A549 treated with RU486 at 1 μM for 4 hours (cell line): ENCODE measurements around the gene ATXN7. TPM values are rescaled to one million over a fixed set of nuclear protein-coding genes. Genes with fewer than 3 reads are reported as not detected.

Experiments
- total RNA-seq: library from RNA; stranded (reverse); fragments of 200-300 nt; extraction: Qiagen RNA extraction; gene quantifications from 5 replicates; pipeline ENCODE4 v1.2.3, GENCODE V29; 2022; ENCODE audit warnings: low read depth

ATXN7 gene
- 4.0 to 5.5 TPM (median 4.3 TPM) in 5 replicates for total RNA-seq

GRCh38 chr3:63863150-63864007, at the start of gene ATXN7, which contains the start of gene THOC7:
Gene ATXN7 (plus strand): TSS chr3:63863867. CDS start chr3:63912599, 48,732 bp downstream.
Gene THOC7 (minus strand): TSS chr3:63863805. CDS start chr3:63863790, 15 bp downstream.

GRCh38 chr3:63819151-63819398, 44.6 kb upstream of the ATXN7 start, which contains the start of gene C3orf49:
Gene C3orf49 (plus strand): TSS chr3:63819299. CDS start chr3:63819472, 173 bp downstream.

GRCh38 chr3:63911873-63912767, 48.5 kb downstream of the ATXN7 start, which contains the start of gene SCAANT1:
Gene SCAANT1 (minus strand): TSS chr3:63912383.

GRCh38 chr3:64023187-64023860, 159.7 kb downstream of the ATXN7 start, which contains the start of gene PSMD6:
Gene PSMD6 (minus strand): TSS chr3:64023494. CDS start chr3:64023419, 75 bp downstream.

Other genes with a start within 250 kb of the ATXN7 start
- not detected in 5 replicates for gene SNTN, start 211.2 kb upstream of the ATXN7 start, total RNA-seq
- gene C3orf49, start 44.6 kb upstream of the ATXN7 start, total RNA-seq, result not detected in 5 replicates
- gene THOC7, start 62 bp upstream of the ATXN7 start, total RNA-seq, result 49.0 to 77.3 TPM (median 57.5 TPM) in 5 replicates
- gene SCAANT1, start 48.5 kb downstream of the ATXN7 start, total RNA-seq, result 1.2 TPM in 1 of 5 replicates, not detected in the others
- 67.5 to 88.8 TPM (median 80.3 TPM) in 5 replicates for gene PSMD6, start 159.6 kb downstream of the ATXN7 start, total RNA-seq